ENCODE measurements around the gene FTSJ3. TPM values are rescaled to one million over a fixed set of nuclear protein-coding genes. Genes with fewer than 3 reads are reported as not detected.

FTSJ3 gene
- total and polyA plus RNA-seq, 2 experiments from 2014 or later: 29.2 to 61.5 TPM

- Histone ChIP-seq H3K27ac (ENCODE audit: low read depth) (peak overlapping the region; percentile 98), H3K4me2 (peak overlapping the region; percentile 96), H3K9me2 (ENCODE audit: insufficient read depth) (no peaks in the 10 kb centered on the region), H3K4me1 (ENCODE audit: insufficient read depth) (peaks cover 22% of the 10 kb centered on the region), H3K36me3 (ENCODE audit: insufficient read depth) (peaks cover 12% of the 10 kb centered on the region; the same call in 1 of the 2 replicates), H4K20me1 (replicated peaks; ENCODE audit: insufficient read depth) (peaks cover 66% of the 10 kb centered on the region), H3K79me2 (replicated peaks; ENCODE audit: insufficient read depth) (peaks cover 90% of the 10 kb centered on the region), H3F3A (replicated peaks; ENCODE audit: low read depth) (no peaks in the 10 kb centered on the region; the same call in 1 of the 2 replicates), H3K4me3 (peak overlapping the region; percentile 99), H3K27me3 (ENCODE audit: insufficient read depth) (no peaks in the 10 kb centered on the region), H2AFZ (no peak overlapping the region)
- Mint-ChIP-seq H3K4me3 (peak overlapping the region; percentile 95), H3K27ac (0 out of 2 replicates have a peak overlapping the region, but pooled peaks have one; percentile 2), H3K9me3 (no peaks in the 10 kb centered on the region; the same call in 2 of the 3 replicates), H3K36me3 (ENCODE audit: low read depth) (peaks cover 48% of the 10 kb centered on the region), H3K4me1 (peaks cover 22% of the 10 kb centered on the region), H3K27me3 (ENCODE audit: insufficient read depth, low read depth, poor library complexity) (peaks cover 14% of the 10 kb centered on the region)
- DNase-seq (ENCODE audit: low spot score) (peak; percentile 5), ATAC-seq (no peak)
- no peak for TF ChIP-seq NANOG (IDR thresholded peaks at IDR 0.05; ENCODE audit: borderline replicate concordance)
- no peak for TF ChIP-seq ZNF114 (CRISPR knock-in tag; IDR thresholded peaks at IDR 0.05)
- no peak for TF ChIP-seq JUNB (IDR thresholded peaks at IDR 0.05; ENCODE audit: unreplicated experiment)
- TF ChIP-seq POLR2AphosphoS5 (IDR thresholded peaks at IDR 0.05; ENCODE audit: low read depth): no peak
- TF ChIP-seq, protein P1, sequence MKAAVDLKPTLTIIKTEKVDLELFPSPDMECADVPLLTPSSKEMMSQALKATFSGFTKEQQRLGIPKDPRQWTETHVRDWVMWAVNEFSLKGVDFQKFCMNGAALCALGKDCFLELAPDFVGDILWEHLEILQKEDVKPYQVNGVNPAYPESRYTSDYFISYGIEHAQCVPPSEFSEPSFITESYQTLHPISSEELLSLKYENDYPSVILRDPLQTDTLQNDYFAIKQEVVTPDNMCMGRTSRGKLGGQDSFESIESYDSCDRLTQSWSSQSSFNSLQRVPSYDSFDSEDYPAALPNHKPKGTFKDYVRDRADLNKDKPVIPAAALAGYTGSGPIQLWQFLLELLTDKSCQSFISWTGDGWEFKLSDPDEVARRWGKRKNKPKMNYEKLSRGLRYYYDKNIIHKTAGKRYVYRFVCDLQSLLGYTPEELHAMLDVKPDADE (IDR thresholded peaks at IDR 0.05): no peak
- no peak for TF ChIP-seq ZNF462 (CRISPR knock-in tag; IDR thresholded peaks at IDR 0.05)
- TF ChIP-seq CREB1 (CRISPR knock-in tag; IDR thresholded peaks at IDR 0.05; ENCODE audit: low read depth): no peak
- TF ChIP-seq ZNF331 (CRISPR knock-in tag; IDR thresholded peaks at IDR 0.05; ENCODE audit: low read depth): no peak
- TF ChIP-seq EZH2phosphoT487 (IDR thresholded peaks at IDR 0.05; ENCODE audit: unreplicated experiment): no peak
- TF ChIP-seq, protein P2, sequence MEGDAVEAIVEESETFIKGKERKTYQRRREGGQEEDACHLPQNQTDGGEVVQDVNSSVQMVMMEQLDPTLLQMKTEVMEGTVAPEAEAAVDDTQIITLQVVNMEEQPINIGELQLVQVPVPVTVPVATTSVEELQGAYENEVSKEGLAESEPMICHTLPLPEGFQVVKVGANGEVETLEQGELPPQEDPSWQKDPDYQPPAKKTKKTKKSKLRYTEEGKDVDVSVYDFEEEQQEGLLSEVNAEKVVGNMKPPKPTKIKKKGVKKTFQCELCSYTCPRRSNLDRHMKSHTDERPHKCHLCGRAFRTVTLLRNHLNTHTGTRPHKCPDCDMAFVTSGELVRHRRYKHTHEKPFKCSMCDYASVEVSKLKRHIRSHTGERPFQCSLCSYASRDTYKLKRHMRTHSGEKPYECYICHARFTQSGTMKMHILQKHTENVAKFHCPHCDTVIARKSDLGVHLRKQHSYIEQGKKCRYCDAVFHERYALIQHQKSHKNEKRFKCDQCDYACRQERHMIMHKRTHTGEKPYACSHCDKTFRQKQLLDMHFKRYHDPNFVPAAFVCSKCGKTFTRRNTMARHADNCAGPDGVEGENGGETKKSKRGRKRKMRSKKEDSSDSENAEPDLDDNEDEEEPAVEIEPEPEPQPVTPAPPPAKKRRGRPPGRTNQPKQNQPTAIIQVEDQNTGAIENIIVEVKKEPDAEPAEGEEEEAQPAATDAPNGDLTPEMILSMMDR (conservative IDR thresholded peaks at IDR 0.05; ENCODE audit: low read depth in 2 of 2): no peak
- no peak for TF ChIP-seq EZH2 (IDR thresholded peaks at IDR 0.05; ENCODE audit: low read depth, unreplicated experiment)
- no peak for TF ChIP-seq REST (IDR thresholded peaks at IDR 0.05; ENCODE audit: unreplicated experiment)
- no peak for TF ChIP-seq STAT1 (IDR thresholded peaks at IDR 0.05; ENCODE audit: unreplicated experiment)
Observed at GRCh38 chr17:63775420-63775819, 52.0 kb downstream of the FTSJ3 start.
